WTC11 (cell line): ENCODE measurements around the gene CELSR1. TPM values are rescaled to one million over a fixed set of nuclear protein-coding genes. Genes with fewer than 3 reads are reported as not detected.

ENCODE experiments used
- ATAC-seq: fragments of 200-7000 bp; cut with Tn5 transposase; 2 replicates; pipeline ENCODE4 v1.10.0; 2021; ENCODE audit warnings: mild to moderate bottlenecking, moderate library complexity
- Bru-seq: library from RNA; stranded (reverse); fragments of 400-500 nt; gene quantifications from one replicate; lab custom pipeline; 2021; lab: Mats Ljungman, UMichigan
- CTCF ChIA-PET: fragments of 300-600 bp; sonication (Branson Sonifier 250); formaldehyde crosslinking; loops from one replicate; lab custom pipeline; 2021; ENCODE audit warnings: antibody characterized with exemption; lab: Charles Lee
- POLR2A ChIA-PET: fragments of 350-600 bp; sonication (Branson Sonifier 250); formaldehyde crosslinking; loops from one replicate; lab custom pipeline; 2021; ENCODE audit warnings: antibody characterized with exemption; lab: Charles Lee
- DNase-seq: peaks from one replicate; pipeline ENCODE4 v3.0.0; 2021; ENCODE audit warnings: low spot score
- H3K27ac Mint-ChIP-seq: 2 replicates; pipeline ENCODE4 v1.8.0; 2021; ENCODE audit warnings: mixed read lengths
- H3K27me3 Mint-ChIP-seq: 2 replicates; pipeline ENCODE4 v1.8.0; 2021; ENCODE audit warnings: low read depth, mild to moderate bottlenecking, moderate library complexity, mixed read lengths
- H3K36me3 Mint-ChIP-seq: 2 replicates; pipeline ENCODE4 v1.8.0; 2021; ENCODE audit warnings: mixed read lengths
- H3K4me1 Mint-ChIP-seq: 2 replicates; pipeline ENCODE4 v1.8.0; 2022; ENCODE audit warnings: mixed read lengths
- H3K4me3 Mint-ChIP-seq: 2 replicates; pipeline ENCODE4 v1.8.0; 2021; ENCODE audit warnings: mild to moderate bottlenecking, moderate library complexity, mixed read lengths
- H3K9me3 Mint-ChIP-seq: 2 replicates; pipeline ENCODE4 v1.8.0; 2021; ENCODE audit warnings: mixed read lengths
- ATF3 ChIP-seq: sonication (generic); formaldehyde crosslinking; conservative IDR thresholded peaks from 2 replicates; pipeline ENCODE4 v1.8.1; 2022; ENCODE audit warnings: mild to moderate bottlenecking, missing genetic modification reagents
- CBFB ChIP-seq: sonication (generic); formaldehyde crosslinking; IDR thresholded peaks from 2 replicates; pipeline ENCODE4 v1.8.1; 2022; ENCODE audit warnings: mild to moderate bottlenecking, low read depth, missing genetic modification reagents
- E2F4 ChIP-seq: sonication (generic); formaldehyde crosslinking; IDR thresholded peaks from 2 replicates; pipeline ENCODE4 v1.8.1; 2022; ENCODE audit warnings: low read depth, mild to moderate bottlenecking, moderate library complexity, missing genetic modification reagents, borderline replicate concordance
- IRF1 ChIP-seq: sonication (generic); formaldehyde crosslinking; IDR thresholded peaks from 2 replicates; pipeline ENCODE4 v1.8.0; 2023; ENCODE audit warnings: missing genetic modification reagents
- JAZF1 ChIP-seq: fragments of 250-450 bp; sonication (Bioruptor Pico); IDR thresholded peaks from 2 replicates; pipeline ENCODE4 v1.9.0; 2021; ENCODE audit warnings: moderate library complexity, mild to moderate bottlenecking, inconsistent platforms
- JUN ChIP-seq: sonication (generic); formaldehyde crosslinking; IDR thresholded peaks from 2 replicates; pipeline ENCODE4 v1.8.0; 2023; ENCODE audit warnings: mild to moderate bottlenecking, missing genetic modification reagents
- MYBL2 ChIP-seq: sonication (generic); formaldehyde crosslinking; IDR thresholded peaks from 2 replicates; pipeline ENCODE4 v1.8.1; 2023; ENCODE audit warnings: mild to moderate bottlenecking, moderate library complexity, missing genetic modification reagents
- NFYB ChIP-seq: sonication (generic); formaldehyde crosslinking; conservative IDR thresholded peaks from 2 replicates; pipeline ENCODE4 v1.8.0; 2022; ENCODE audit warnings: low read depth, missing genetic modification reagents
- NR2C2 ChIP-seq: sonication (generic); formaldehyde crosslinking; IDR thresholded peaks from 2 replicates; pipeline ENCODE4 v1.8.0; 2022; ENCODE audit warnings: mild to moderate bottlenecking, missing genetic modification reagents
- NR3C1 ChIP-seq: sonication (generic); formaldehyde crosslinking; conservative IDR thresholded peaks from 2 replicates; pipeline ENCODE4 v1.8.1; 2023; ENCODE audit warnings: low read depth, mild to moderate bottlenecking, missing genetic modification reagents
- SOX15 ChIP-seq: fragments of 250-450 bp; sonication (Bioruptor Pico); IDR thresholded peaks from 2 replicates; pipeline ENCODE4 v1.9.0; 2021; ENCODE audit warnings: mild to moderate bottlenecking
- TP53 ChIP-seq: sonication (generic); formaldehyde crosslinking; IDR thresholded peaks from 2 replicates; pipeline ENCODE4 v1.8.1; 2023; ENCODE audit warnings: mild to moderate bottlenecking, missing genetic modification reagents
- ZNF138 ChIP-seq: sonication (generic); formaldehyde crosslinking; conservative IDR thresholded peaks from 2 replicates; pipeline ENCODE4 v1.8.1; 2022; ENCODE audit warnings: mild to moderate bottlenecking, moderate library complexity, missing genetic modification reagents
- ZNF396 ChIP-seq: fragments of 250-450 bp; sonication (Bioruptor Pico); IDR thresholded peaks from 2 replicates; pipeline ENCODE4 v1.8.0; 2021; ENCODE audit warnings: mild to moderate bottlenecking, moderate library complexity, borderline replicate concordance
- ZNF671 ChIP-seq: fragments of 250-450 bp; sonication (Bioruptor Pico); IDR thresholded peaks from 2 replicates; pipeline ENCODE4 v1.8.0; 2021; ENCODE audit warnings: mild to moderate bottlenecking
- ZSCAN18 ChIP-seq: fragments of 250-450 bp; sonication (Bioruptor Pico); IDR thresholded peaks from 2 replicates; pipeline ENCODE4 v2.1.2; 2022; ENCODE audit warnings: mild to moderate bottlenecking, moderate library complexity
- long read RNA-seq, 3 experiments: library from RNA in 1 of 3; library from capped mRNA in 1 of 3; library from polyadenylated mRNA in 1 of 3; unstranded in 2 of 3; stranded (forward) in 1 of 3; transcript quantifications; one replicate each; pipeline ENCODE4 v2.0.0, GENCODE V29; 2021
- total RNA-seq: library from RNA; stranded (reverse); gene quantifications from 3 replicates; pipeline ENCODE4 v1.2.3, GENCODE V29; 2021

The CELSR1 gene
- total RNA-seq (16.8 to 20.8 TPM (median 19.9 TPM) in 3 replicates), Bru-seq, nascent RNA (percentile 41 among the genes with signal in this experiment)
- long read RNA-seq, experiment 1, partial matches to known transcripts = 19 of 40 reads
- long read RNA-seq, experiment 1, other reads (novel, unspliced or antisense) = 21 of 40 reads
- long read RNA-seq, experiment 2, partial matches to known transcripts = 6 of 15 reads
- long read RNA-seq, experiment 2, other reads (novel, unspliced or antisense) = 9 of 15 reads
- long read RNA-seq, experiment 3 = 0 reads

- no peak within 1 kb of the TSS for H3K27ac Mint-ChIP-seq
- H3K9me3 Mint-ChIP-seq = no peaks in the 10 kb centered on the region
- CTCF ChIA-PET = interaction anchor here (1.3 to 5.2 kb wide), 4 partner anchors 26 to 531 kb away, joined by 4 to 67 read pairs (median 6); no protein-coding TSS in a partner anchor
- peak within 1 kb of the TSS; percentile 67 for H3K4me3 Mint-ChIP-seq
- TF ChIP-seq ZSCAN18 (CRISPR knock-in tag) (no peak), NR2C2 (CRISPR knock-in tag) (no peak), CBFB (CRISPR knock-in tag) (no peak)
- TF ChIP-seq, all 79 proteins: peak for 0
- Mint-ChIP-seq H3K27me3 (peaks cover 55% of the 10 kb centered on the region), H3K36me3 (peaks cover 14% of the 10 kb centered on the region; the same call in 1 of the 2 replicates), H3K4me1 (peaks cover 12% of the 10 kb centered on the region)
- peak; percentile 58 for DNase-seq
- POLR2A ChIA-PET = interaction anchor here (1.1 kb wide), 1 partner anchor 170 kb away, joined by 3 read pairs; no protein-coding TSS in a partner anchor
- ATAC-seq = peak; percentile 48
Measured at GRCh38 chr22:46537225-46537945, at the start of gene CELSR1. Gene CELSR1 (minus strand): TSS chr22:46537620. CDS start chr22:46537170, 450 bp downstream.

- Mint-ChIP-seq H3K27ac (peak overlapping the region; percentile 32; the same call in 1 of the 2 replicates), H3K36me3 (no peaks in the 10 kb centered on the region), H3K9me3 (no peaks in the 10 kb centered on the region), H3K27me3 (no peaks in the 10 kb centered on the region), H3K4me1 (peaks cover 40% of the 10 kb centered on the region), H3K4me3 (no peak overlapping the region)
- no peak for DNase-seq
- POLR2A ChIA-PET = no interaction called here
- ATAC-seq = no peak
- CTCF ChIA-PET = interaction anchor here (1.3 kb wide), 1 partner anchor 24 kb away, joined by 3 read pairs; no protein-coding TSS in a partner anchor
- no peak for TF ChIP-seq IRF1
- TF ChIP-seq TP53 (CRISPR knock-in tag) = no peak
- TF ChIP-seq ATF3 = no peak
- no peak for TF ChIP-seq NFYB (CRISPR knock-in tag)
- TF ChIP-seq MYBL2 = no peak
- no peak for TF ChIP-seq JUN (CRISPR knock-in tag)
- TF ChIP-seq ZNF396 = no peak
- TF ChIP-seq ZNF671 (CRISPR knock-in tag) = no peak
- TF ChIP-seq ZNF138 (CRISPR knock-in tag) = no peak
Measured at GRCh38 chr22:46587061-46587460, 49.6 kb upstream of the CELSR1 start.

GRCh38 chr22:46586531-46587011 is 49.2 kb upstream of the CELSR1 start:
- Mint-ChIP-seq H3K27me3 (no peaks in the 10 kb centered on the region), H3K4me1 (peaks cover 40% of the 10 kb centered on the region), H3K4me3 (no peak overlapping the region), H3K9me3 (no peaks in the 10 kb centered on the region), H3K27ac (peak overlapping the region; percentile 32; the same call in 1 of the 2 replicates), H3K36me3 (no peaks in the 10 kb centered on the region)
- ATAC-seq (no peak), DNase-seq (no peak)
- no peak for TF ChIP-seq ZNF671 (CRISPR knock-in tag)
- no peak for TF ChIP-seq E2F4 (CRISPR knock-in tag)
- no peak for TF ChIP-seq SOX15
- no peak for TF ChIP-seq JAZF1 (CRISPR knock-in tag)
- no peak for TF ChIP-seq NR3C1 (CRISPR knock-in tag)
- ChIA-PET CTCF (interaction anchor here (1.3 to 1.6 kb wide), 2 partner anchors 23 kb away, joined by 3 to 5 read pairs; no protein-coding TSS in a partner anchor), POLR2A (no interaction called here)
